Measurements from ENCODE around the gene EME1.

DNA sequence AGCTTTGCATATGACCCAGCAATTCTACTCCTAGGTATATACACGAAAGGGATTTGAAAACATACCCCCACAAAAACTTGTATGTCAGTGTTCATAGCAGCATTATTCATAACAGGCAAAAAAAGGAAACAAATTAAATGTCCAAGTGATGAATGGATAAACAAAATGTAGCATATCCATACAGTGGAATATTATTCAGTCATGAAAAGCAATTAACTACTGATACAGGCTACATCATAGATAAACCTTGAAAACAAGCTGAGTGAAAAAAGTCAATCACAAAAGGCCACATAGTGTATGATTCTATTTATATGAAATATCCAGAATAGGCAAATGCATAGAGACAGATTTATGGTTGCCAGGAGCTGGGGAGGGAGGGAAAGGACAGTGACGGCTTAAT is 676 bp downstream of the EME1 start:
- no peak for TF ChIP-seq POLR2A (IDR thresholded peaks at IDR 0.05; ENCODE audit: insufficient read depth in 1 of 2, low read depth in 2 of 2, low read length in 2 of 2)
- TF ChIP-seq, protein P1, sequence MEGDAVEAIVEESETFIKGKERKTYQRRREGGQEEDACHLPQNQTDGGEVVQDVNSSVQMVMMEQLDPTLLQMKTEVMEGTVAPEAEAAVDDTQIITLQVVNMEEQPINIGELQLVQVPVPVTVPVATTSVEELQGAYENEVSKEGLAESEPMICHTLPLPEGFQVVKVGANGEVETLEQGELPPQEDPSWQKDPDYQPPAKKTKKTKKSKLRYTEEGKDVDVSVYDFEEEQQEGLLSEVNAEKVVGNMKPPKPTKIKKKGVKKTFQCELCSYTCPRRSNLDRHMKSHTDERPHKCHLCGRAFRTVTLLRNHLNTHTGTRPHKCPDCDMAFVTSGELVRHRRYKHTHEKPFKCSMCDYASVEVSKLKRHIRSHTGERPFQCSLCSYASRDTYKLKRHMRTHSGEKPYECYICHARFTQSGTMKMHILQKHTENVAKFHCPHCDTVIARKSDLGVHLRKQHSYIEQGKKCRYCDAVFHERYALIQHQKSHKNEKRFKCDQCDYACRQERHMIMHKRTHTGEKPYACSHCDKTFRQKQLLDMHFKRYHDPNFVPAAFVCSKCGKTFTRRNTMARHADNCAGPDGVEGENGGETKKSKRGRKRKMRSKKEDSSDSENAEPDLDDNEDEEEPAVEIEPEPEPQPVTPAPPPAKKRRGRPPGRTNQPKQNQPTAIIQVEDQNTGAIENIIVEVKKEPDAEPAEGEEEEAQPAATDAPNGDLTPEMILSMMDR (CRISPR knock-in tag; IDR thresholded peaks at IDR 0.05) = no peak
- no peak for TF ChIP-seq ZHX1 (CRISPR knock-in tag; IDR thresholded peaks at IDR 0.05; ENCODE audit: low read depth)
- no peak for TF ChIP-seq NFE2L1 (CRISPR knock-in tag; IDR thresholded peaks at IDR 0.05; ENCODE audit: borderline replicate concordance)
- no peak for TF ChIP-seq SALL2 (CRISPR knock-in tag; IDR thresholded peaks at IDR 0.05)
- no peak for TF ChIP-seq SP1 (IDR thresholded peaks at IDR 0.05)
- no peak for TF ChIP-seq SP1 (CRISPR knock-in tag; IDR thresholded peaks at IDR 0.05)
